ENCODE measurements around the gene KLHL9. TPM values are rescaled to one million over a fixed set of nuclear protein-coding genes. Genes with fewer than 3 reads are reported as not detected.
"Not testable (repeated sequence)": the region's sequence is repeated elsewhere in the genome, so short reads cannot be mapped to it uniquely, and the experiment has no call there.

Gene KLHL9
- total RNA-seq: 24.5 TPM

GRCh38 chr9:21334701-21335632 lies at the start of gene KLHL9:
Gene KLHL9, minus strand, starts transcription at chr9:21335404. Its CDS starts 545 bp downstream, at chr9:21334859.
- peaks cover 0 to 5% (median 3%) of the 10 kb centered on the region in 3 donors for H3K36me3 ChIP-seq (ENCODE audit: control insufficient read depth in 3 of 3, insufficient read depth in 3 of 3, low read length in 3 of 3)
- peaks cover 27 to 37% (median 32%) of the 10 kb centered on the region in 3 donors for H3K4me1 ChIP-seq (ENCODE audit: control insufficient read depth in 3 of 3, insufficient read depth in 3 of 3, low read length in 3 of 3)
- no peaks in the 10 kb centered on the region for H3K27me3 ChIP-seq (ENCODE audit: control insufficient read depth in 3 of 3, insufficient read depth in 3 of 3, low read length in 3 of 3)
- H3K4me3 ChIP-seq (ENCODE audit: low read length in 3 of 3): peak within 1 kb of the TSS; percentile 88 to 99 (median 92)
- no peaks in the 10 kb centered on the region for H3K9me3 ChIP-seq (ENCODE audit: control insufficient read depth in 3 of 3, low read length in 3 of 3)
- peak within 1 kb of the TSS; percentile 98 to 99 (median 98) for H3K9ac ChIP-seq (ENCODE audit: low read depth in 1 of 3, low read length in 3 of 3)
- H3K27ac ChIP-seq (ENCODE audit: low read depth, low read length): peak within 1 kb of the TSS; percentile 93

- Histone ChIP-seq H3K36me3 (ENCODE audit: control insufficient read depth in 3 of 3, insufficient read depth in 3 of 3, low read length in 3 of 3) (no peaks in the 10 kb centered on the region), H3K27me3 (ENCODE audit: control insufficient read depth in 3 of 3, insufficient read depth in 3 of 3, low read length in 3 of 3) (peaks cover 0 to 11% (median 5%) of the 10 kb centered on the region in 3 donors), H3K9ac (ENCODE audit: low read depth in 1 of 3, low read length in 3 of 3) (no peak overlapping the region), H3K27ac (ENCODE audit: low read depth, low read length) (no peak overlapping the region), H3K4me1 (ENCODE audit: control insufficient read depth in 3 of 3, insufficient read depth in 3 of 3, low read length in 3 of 3) (peaks cover 0 to 4% (median 0%) of the 10 kb centered on the region in 3 donors), H3K4me3 (ENCODE audit: low read length in 3 of 3) (no peak overlapping the region), H3K9me3 (ENCODE audit: control insufficient read depth in 3 of 3, low read length in 3 of 3) (no peaks in the 10 kb centered on the region)
Measured at GRCh38 chr9:21383627-21384026, 48.4 kb upstream of the KLHL9 start.

- Histone ChIP-seq H3K4me1 (ENCODE audit: control insufficient read depth in 3 of 3, insufficient read depth in 3 of 3, low read length in 3 of 3) (peaks cover 0 to 4% (median 0%) of the 10 kb centered on the region in 3 donors), H3K36me3 (ENCODE audit: control insufficient read depth in 3 of 3, insufficient read depth in 3 of 3, low read length in 3 of 3) (no peaks in the 10 kb centered on the region), H3K9ac (ENCODE audit: low read depth in 1 of 3, low read length in 3 of 3) (no peak overlapping the region), H3K27ac (ENCODE audit: low read depth, low read length) (no peak overlapping the region), H3K9me3 (ENCODE audit: control insufficient read depth in 3 of 3, low read length in 3 of 3) (no peaks in the 10 kb centered on the region), H3K4me3 (ENCODE audit: low read length in 3 of 3) (no peak overlapping the region), H3K27me3 (ENCODE audit: control insufficient read depth in 3 of 3, insufficient read depth in 3 of 3, low read length in 3 of 3) (peaks cover 0 to 7% (median 5%) of the 10 kb centered on the region in 3 donors)
Measured at GRCh38 chr9:21381448-21382339, 46.5 kb upstream of the KLHL9 start.

- not testable (repeated sequence) for H3K27ac ChIP-seq (ENCODE audit: low read depth, low read length); H3K4me1 ChIP-seq (ENCODE audit: control insufficient read depth in 3 of 3, insufficient read depth in 3 of 3, low read length in 3 of 3); H3K27me3 ChIP-seq (ENCODE audit: control insufficient read depth in 3 of 3, insufficient read depth in 3 of 3, low read length in 3 of 3); H3K9ac ChIP-seq (ENCODE audit: low read depth in 1 of 3, low read length in 3 of 3); H3K4me3 ChIP-seq (ENCODE audit: low read length in 3 of 3); H3K9me3 ChIP-seq (ENCODE audit: control insufficient read depth in 3 of 3, low read length in 3 of 3); H3K36me3 ChIP-seq (ENCODE audit: control insufficient read depth in 3 of 3, insufficient read depth in 3 of 3, low read length in 3 of 3)
Measured at GRCh38 chr9:21371467-21371866, 36.3 kb upstream of the KLHL9 start.

- no peaks in the 10 kb centered on the region for H3K9me3 ChIP-seq (ENCODE audit: control insufficient read depth in 3 of 3, low read length in 3 of 3)
- H3K9ac ChIP-seq (ENCODE audit: low read depth in 1 of 3, low read length in 3 of 3): no peak within 1 kb of the TSS
- H3K27ac ChIP-seq (ENCODE audit: low read depth, low read length): no peak within 1 kb of the TSS
- peaks cover 0 to 4% (median 0%) of the 10 kb centered on the region in 3 donors for H3K27me3 ChIP-seq (ENCODE audit: control insufficient read depth in 3 of 3, insufficient read depth in 3 of 3, low read length in 3 of 3)
- H3K36me3 ChIP-seq (ENCODE audit: control insufficient read depth in 3 of 3, insufficient read depth in 3 of 3, low read length in 3 of 3): no peaks in the 10 kb centered on the region
- H3K4me3 ChIP-seq (ENCODE audit: low read length in 3 of 3): no peak within 1 kb of the TSS
- no peaks in the 10 kb centered on the region for H3K4me1 ChIP-seq (ENCODE audit: control insufficient read depth in 3 of 3, insufficient read depth in 3 of 3, low read length in 3 of 3)
Measured at GRCh38 chr9:21367957-21368356, 32.8 kb upstream of the KLHL9 start, which contains the start of gene IFNA13. Gene IFNA13, minus strand, starts transcription at chr9:21368057. Its CDS starts 47 bp downstream, at chr9:21368010.

GRCh38 chr9:21367169-21367568 lies 32.0 kb upstream of the KLHL9 start:
- not testable (repeated sequence) for H3K27ac ChIP-seq (ENCODE audit: low read depth, low read length); H3K4me1 ChIP-seq (ENCODE audit: control insufficient read depth in 3 of 3, insufficient read depth in 3 of 3, low read length in 3 of 3); H3K9ac ChIP-seq (ENCODE audit: low read depth in 1 of 3, low read length in 3 of 3); H3K9me3 ChIP-seq (ENCODE audit: control insufficient read depth in 3 of 3, low read length in 3 of 3); H3K4me3 ChIP-seq (ENCODE audit: low read length in 3 of 3); H3K27me3 ChIP-seq (ENCODE audit: control insufficient read depth in 3 of 3, insufficient read depth in 3 of 3, low read length in 3 of 3); H3K36me3 ChIP-seq (ENCODE audit: control insufficient read depth in 3 of 3, insufficient read depth in 3 of 3, low read length in 3 of 3)

- no peak overlapping the region for H3K4me3 ChIP-seq (ENCODE audit: low read length in 3 of 3)
- H3K27me3 ChIP-seq (ENCODE audit: control insufficient read depth in 3 of 3, insufficient read depth in 3 of 3, low read length in 3 of 3): peaks cover 0 to 4% (median 0%) of the 10 kb centered on the region in 3 donors
- H3K9me3 ChIP-seq (ENCODE audit: control insufficient read depth in 3 of 3, low read length in 3 of 3): no peaks in the 10 kb centered on the region
- no peaks in the 10 kb centered on the region for H3K4me1 ChIP-seq (ENCODE audit: control insufficient read depth in 3 of 3, insufficient read depth in 3 of 3, low read length in 3 of 3)
- H3K9ac ChIP-seq (ENCODE audit: low read depth in 1 of 3, low read length in 3 of 3): no peak overlapping the region
- H3K27ac ChIP-seq (ENCODE audit: low read depth, low read length): no peak overlapping the region
- H3K36me3 ChIP-seq (ENCODE audit: control insufficient read depth in 3 of 3, insufficient read depth in 3 of 3, low read length in 3 of 3): no peaks in the 10 kb centered on the region
Measured at GRCh38 chr9:21362287-21362686, 27.1 kb upstream of the KLHL9 start.

- Histone ChIP-seq H3K4me1 (ENCODE audit: control insufficient read depth in 3 of 3, insufficient read depth in 3 of 3, low read length in 3 of 3) (no peaks in the 10 kb centered on the region), H3K27me3 (ENCODE audit: control insufficient read depth in 3 of 3, insufficient read depth in 3 of 3, low read length in 3 of 3) (no peaks in the 10 kb centered on the region), H3K4me3 (ENCODE audit: low read length in 3 of 3) (no peak overlapping the region), H3K36me3 (ENCODE audit: control insufficient read depth in 3 of 3, insufficient read depth in 3 of 3, low read length in 3 of 3) (no peaks in the 10 kb centered on the region), H3K27ac (ENCODE audit: low read depth, low read length) (no peak overlapping the region), H3K9ac (ENCODE audit: low read depth in 1 of 3, low read length in 3 of 3) (no peak overlapping the region), H3K9me3 (ENCODE audit: control insufficient read depth in 3 of 3, low read length in 3 of 3) (no peaks in the 10 kb centered on the region)
Measured at GRCh38 chr9:21357479-21358460, 22.6 kb upstream of the KLHL9 start.

- Histone ChIP-seq H3K27me3 (ENCODE audit: control insufficient read depth in 3 of 3, insufficient read depth in 3 of 3, low read length in 3 of 3) (peaks cover 0 to 4% (median 4%) of the 10 kb centered on the region in 3 donors), H3K4me3 (ENCODE audit: low read length in 3 of 3) (no peak within 1 kb of the TSS), H3K36me3 (ENCODE audit: control insufficient read depth in 3 of 3, insufficient read depth in 3 of 3, low read length in 3 of 3) (no peaks in the 10 kb centered on the region), H3K9ac (ENCODE audit: low read depth in 1 of 3, low read length in 3 of 3) (no peak within 1 kb of the TSS), H3K9me3 (ENCODE audit: control insufficient read depth in 3 of 3, low read length in 3 of 3) (no peaks in the 10 kb centered on the region), H3K4me1 (ENCODE audit: control insufficient read depth in 3 of 3, insufficient read depth in 3 of 3, low read length in 3 of 3) (no peaks in the 10 kb centered on the region), H3K27ac (ENCODE audit: low read depth, low read length) (no peak within 1 kb of the TSS)
Measured at GRCh38 chr9:21350787-21351186, 15.6 kb upstream of the KLHL9 start, which contains the start of gene IFNA6. Gene IFNA6, minus strand, starts transcription at chr9:21350887. Its CDS starts 0 bp downstream, at chr9:21350887.
